ENCODE measurements around the gene CLIC6.

- TF ChIP-seq EZH2 (optimal IDR thresholded peaks at IDR 0.05; ENCODE audit: low read depth, low read length) (no peak), CTCF (IDR thresholded peaks at IDR 0.05; ENCODE audit: low read length) (no peak)
Observed at GRCh38 chr21:34724857-34725195, 56.0 kb downstream of the CLIC6 start.
